NT2/D1 (cell line): ENCODE results near the gene WFDC2.
A peak's percentile ranks its signal among the peaks of the same experiment; 100 is the strongest.

ENCODE experiments used
- DNase-seq: peaks from one replicate; pipeline ENCODE4 v3.0.0-alpha.2; 2011; ENCODE audit warnings: low read depth, low spot score
- H3K27me3 ChIP-seq: 2 replicates; pipeline ENCODE4 v1.6.0; 2011; ENCODE audit warnings: mild to moderate bottlenecking; ENCODE audit not compliant: insufficient read length, insufficient read depth
- H3K36me3 ChIP-seq: 2 replicates; pipeline ENCODE4 v1.6.1; 2011; ENCODE audit warnings: mild to moderate bottlenecking, low read length, mixed read lengths; ENCODE audit not compliant: insufficient read depth, insufficient read length
- H3K4me1 ChIP-seq: 2 replicates; pipeline ENCODE4 v1.5.1; 2011; ENCODE audit not compliant: insufficient read depth, insufficient read length
- H3K4me3 ChIP-seq: 2 replicates; pipeline ENCODE4 v1.5.1; 2011; ENCODE audit warnings: low read depth; ENCODE audit not compliant: insufficient read length
- H3K9ac ChIP-seq: 2 replicates; pipeline ENCODE4 v1.6.0; 2011; ENCODE audit warnings: low read depth; ENCODE audit not compliant: insufficient read length
- H3K9me3 ChIP-seq: 2 replicates; pipeline ENCODE4 v1.5.1; 2011; ENCODE audit warnings: mild to moderate bottlenecking, low read length; ENCODE audit not compliant: insufficient read depth
- SUZ12 ChIP-seq: IDR thresholded peaks from 2 replicates; pipeline ENCODE4 v1.6.1; 2011; ENCODE audit not compliant: insufficient read length, insufficient read depth; ENCODE audit errors: extremely low read depth
- YY1 ChIP-seq: IDR thresholded peaks from 2 replicates; pipeline ENCODE4 v1.6.1; 2011; ENCODE audit not compliant: insufficient read length, insufficient read depth
- ZNF274 ChIP-seq: IDR thresholded peaks from 2 replicates; pipeline ENCODE4 v1.6.1; 2011; ENCODE audit warnings: mild to moderate bottlenecking, low read depth, low read length

Gene WFDC2

GRCh38 chr20:45485388-45485787, 15.8 kb downstream of the WFDC2 start:
- Histone ChIP-seq H3K36me3 (no peaks in the 10 kb centered on the region), H3K27me3 (no peaks in the 10 kb centered on the region), H3K4me3 (no peak overlapping the region), H3K4me1 (no peaks in the 10 kb centered on the region), H3K9me3 (no peaks in the 10 kb centered on the region), H3K9ac (no peak overlapping the region)
- TF ChIP-seq ZNF274, result no peak
- TF ChIP-seq SUZ12, result no peak
- no peak for TF ChIP-seq YY1
- no peak for DNase-seq

GRCh38 chr20:45487231-45487635, 17.7 kb downstream of the WFDC2 start:
- TF ChIP-seq SUZ12, result no peak
- no peak for TF ChIP-seq ZNF274
- no peak for TF ChIP-seq YY1
- no peak overlapping the region for H3K9ac ChIP-seq
- no peaks in the 10 kb centered on the region for H3K4me1 ChIP-seq
- no peaks in the 10 kb centered on the region for H3K9me3 ChIP-seq
- no peak for DNase-seq
- no peaks in the 10 kb centered on the region for H3K36me3 ChIP-seq
- H3K4me3 ChIP-seq, result no peak overlapping the region
- no peaks in the 10 kb centered on the region for H3K27me3 ChIP-seq

GRCh38 chr20:45489083-45489531, 19.6 kb downstream of the WFDC2 start:
- H3K4me3 ChIP-seq, result no peak overlapping the region
- no peaks in the 10 kb centered on the region for H3K27me3 ChIP-seq
- no peak overlapping the region for H3K9ac ChIP-seq
- H3K4me1 ChIP-seq, result no peaks in the 10 kb centered on the region
- H3K36me3 ChIP-seq, result no peaks in the 10 kb centered on the region
- no peak for TF ChIP-seq ZNF274
- no peak for TF ChIP-seq YY1
- TF ChIP-seq SUZ12, result no peak
- H3K9me3 ChIP-seq, result no peaks in the 10 kb centered on the region
- no peak for DNase-seq

- Histone ChIP-seq H3K4me1 (no peaks in the 10 kb centered on the region), H3K9me3 (no peaks in the 10 kb centered on the region; the same call in 1 of the 2 replicates), H3K4me3 (no peak overlapping the region), H3K27me3 (no peaks in the 10 kb centered on the region), H3K9ac (no peak overlapping the region), H3K36me3 (no peaks in the 10 kb centered on the region)
- DNase-seq, result no peak
- TF ChIP-seq SUZ12 (no peak), YY1 (no peak), ZNF274 (no peak)
Measured at GRCh38 chr20:45495501-45495941, 26.0 kb downstream of the WFDC2 start.

GRCh38 chr20:45496166-45496565, 26.6 kb downstream of the WFDC2 start:
- Histone ChIP-seq H3K9ac (no peak overlapping the region), H3K36me3 (no peaks in the 10 kb centered on the region), H3K27me3 (no peaks in the 10 kb centered on the region), H3K4me1 (no peaks in the 10 kb centered on the region), H3K4me3 (no peak overlapping the region), H3K9me3 (no peaks in the 10 kb centered on the region; the same call in 1 of the 2 replicates)
- no peak for DNase-seq
- TF ChIP-seq YY1 (no peak), SUZ12 (no peak), ZNF274 (no peak)

GRCh38 chr20:45497971-45498494, 28.5 kb downstream of the WFDC2 start:
- TF ChIP-seq YY1 (no peak), ZNF274 (no peak), SUZ12 (no peak)
- Histone ChIP-seq H3K9ac (no peak overlapping the region), H3K36me3 (no peaks in the 10 kb centered on the region), H3K4me3 (no peak overlapping the region), H3K9me3 (no peaks in the 10 kb centered on the region; the same call in 1 of the 2 replicates), H3K4me1 (no peaks in the 10 kb centered on the region), H3K27me3 (no peaks in the 10 kb centered on the region)
- peak; percentile 63 for DNase-seq

GRCh38 chr20:45500022-45500421, 30.5 kb downstream of the WFDC2 start:
- DNase-seq, result no peak

More at GRCh38 chr20:45500022-45500421, 30.5 kb downstream of the WFDC2 start:
- Histone ChIP-seq H3K36me3 (no peaks in the 10 kb centered on the region), H3K9ac (no peak overlapping the region), H3K4me1 (no peaks in the 10 kb centered on the region), H3K27me3 (no peaks in the 10 kb centered on the region), H3K4me3 (no peak overlapping the region), H3K9me3 (no peaks in the 10 kb centered on the region; the same call in 1 of the 2 replicates)
- TF ChIP-seq ZNF274 (no peak), SUZ12 (no peak), YY1 (no peak)
